Measurements from ENCODE around the gene PRKCZ. TPM values are rescaled to one million over a fixed set of nuclear protein-coding genes. Genes with fewer than 3 reads are reported as not detected.
A peak's percentile ranks its signal among the peaks of the same experiment; 100 is the strongest.

Gene PRKCZ
- total and polyA plus RNA-seq, 9 of the 15 experiments (the other 6 are each of a cell fraction or from before 2014, with no cell fraction given): 0.07 to 3.1 (median 1.3) TPM

DNA sequence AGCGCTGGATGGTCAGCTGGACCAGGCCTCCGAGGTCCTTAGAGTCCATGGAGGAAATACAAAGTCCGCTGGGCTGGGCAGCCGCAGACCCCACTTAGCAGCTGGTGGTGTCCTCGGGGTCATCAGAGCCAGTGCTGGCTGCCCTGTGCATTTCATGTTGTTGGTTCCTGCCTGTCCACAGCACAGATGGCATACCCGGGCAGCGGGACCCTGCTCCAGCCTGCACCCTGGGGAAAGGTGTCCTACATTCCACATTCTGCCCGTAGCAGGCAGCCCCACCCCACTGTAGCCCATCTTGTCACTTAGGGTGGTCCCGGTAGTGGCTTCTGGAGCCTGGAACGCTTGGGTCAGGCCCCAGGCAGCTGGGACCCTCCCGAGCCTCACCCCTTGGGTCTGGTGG lies 19.8 kb downstream of the PRKCZ start:
- Histone ChIP-seq H3K4me3 (no peak overlapping the region), H3K36me3 (ENCODE audit: control insufficient read depth, insufficient read depth, low read length) (no peaks in the 10 kb centered on the region), H3K4me2 (ENCODE audit: insufficient read depth, low read length) (no peak overlapping the region), H4K20me1 (replicated peaks; ENCODE audit: control insufficient read depth, insufficient read depth, low read length) (peaks cover 4% of the 10 kb centered on the region; the same call in 1 of the 2 replicates), H3K27ac (ENCODE audit: extremely low read depth, low read depth, low read length) (no peak overlapping the region), H3K9me1 (ENCODE audit: control insufficient read depth, insufficient read depth, low read length) (no peaks in the 10 kb centered on the region), H3K4me1 (replicated peaks in 1 of 2; ENCODE audit: control insufficient read depth in 2 of 2, insufficient read depth in 2 of 2, low read length in 2 of 2) (peaks cover 0 to 32% of the 10 kb centered on the region in 2 experiments; a peak in 2 of 5 replicates), H3K79me2 (ENCODE audit: control insufficient read depth, insufficient read depth, low read length) (no peaks in the 10 kb centered on the region), H3K9ac (ENCODE audit: insufficient read depth in 1 of 2, low read depth in 2 of 2, low read length in 2 of 2) (no peak overlapping the region), H3K9me3 (replicated peaks; ENCODE audit: control insufficient read depth, insufficient read depth, low read depth, low read length) (no peaks in the 10 kb centered on the region), H2AFZ (ENCODE audit: low read depth, low read length) (no peak overlapping the region), H3K27me3 (ENCODE audit: control insufficient read depth in 2 of 2, insufficient read depth in 2 of 2, low read length in 2 of 2) (peaks cover 85 to 90% of the 10 kb centered on the region in 2 experiments)
- TF ChIP-seq, protein P1, sequence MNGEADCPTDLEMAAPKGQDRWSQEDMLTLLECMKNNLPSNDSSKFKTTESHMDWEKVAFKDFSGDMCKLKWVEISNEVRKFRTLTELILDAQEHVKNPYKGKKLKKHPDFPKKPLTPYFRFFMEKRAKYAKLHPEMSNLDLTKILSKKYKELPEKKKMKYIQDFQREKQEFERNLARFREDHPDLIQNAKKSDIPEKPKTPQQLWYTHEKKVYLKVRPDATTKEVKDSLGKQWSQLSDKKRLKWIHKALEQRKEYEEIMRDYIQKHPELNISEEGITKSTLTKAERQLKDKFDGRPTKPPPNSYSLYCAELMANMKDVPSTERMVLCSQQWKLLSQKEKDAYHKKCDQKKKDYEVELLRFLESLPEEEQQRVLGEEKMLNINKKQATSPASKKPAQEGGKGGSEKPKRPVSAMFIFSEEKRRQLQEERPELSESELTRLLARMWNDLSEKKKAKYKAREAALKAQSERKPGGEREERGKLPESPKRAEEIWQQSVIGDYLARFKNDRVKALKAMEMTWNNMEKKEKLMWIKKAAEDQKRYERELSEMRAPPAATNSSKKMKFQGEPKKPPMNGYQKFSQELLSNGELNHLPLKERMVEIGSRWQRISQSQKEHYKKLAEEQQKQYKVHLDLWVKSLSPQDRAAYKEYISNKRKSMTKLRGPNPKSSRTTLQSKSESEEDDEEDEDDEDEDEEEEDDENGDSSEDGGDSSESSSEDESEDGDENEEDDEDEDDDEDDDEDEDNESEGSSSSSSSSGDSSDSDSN (IDR thresholded peaks at IDR 0.05; ENCODE audit: borderline replicate concordance in 1 of 2, low read depth in 2 of 2, low read length in 2 of 2): 0 out of 4 replicates have a peak, but pooled peaks of 1 of the 2 experiments have one; percentile 21
- TF ChIP-seq MXI1 (IDR thresholded peaks at IDR 0.05; ENCODE audit: low read depth, low read length): no peak
- ChIA-PET POLR2A (no interaction called here), CTCF (ENCODE audit: low intra/inter-chr PET ratio) (no interaction called here)
- in situ Hi-C loops (cut with MboI): no loop called here
- no TSS peak for BruUV-seq (replicated peaks)
- no peak for FAIRE-seq
- no peak for ATAC-seq
- intact Hi-C loops (cut with micrococcal nuclease): no loop called here
- DNase-seq (ENCODE audit: extremely low read depth in 1 of 4, low spot score in 3 of 4): no peak
- 2% methylated on average over 11 of the region's 11 CpGs for WGBS (ENCODE audit: insufficient coverage, low coverage, missing lambda C conversion rate)
